Stimulated activated CD4-positive, alpha-beta T cell treated with anti-CD3 and anti-CD28 coated beads, Interleukin-15, amount 100 ng/mL, for 1 hour (primary cell): ENCODE data around the gene ECEL1.
A peak's percentile ranks its signal among the peaks of the same experiment; 100 is the strongest.
"Not testable (repeated sequence)": the region's sequence is repeated elsewhere in the genome, so short reads cannot be mapped to it uniquely, and the experiment has no call there.

Source experiments
- DNase-seq, 2 donors: peaks; one replicate each; pipeline ENCODE4 v3.0.0-alpha.2; 2020; ENCODE audit warnings: low read depth in 1 of 2, low spot score in 1 of 2

The ECEL1 gene

DNA sequence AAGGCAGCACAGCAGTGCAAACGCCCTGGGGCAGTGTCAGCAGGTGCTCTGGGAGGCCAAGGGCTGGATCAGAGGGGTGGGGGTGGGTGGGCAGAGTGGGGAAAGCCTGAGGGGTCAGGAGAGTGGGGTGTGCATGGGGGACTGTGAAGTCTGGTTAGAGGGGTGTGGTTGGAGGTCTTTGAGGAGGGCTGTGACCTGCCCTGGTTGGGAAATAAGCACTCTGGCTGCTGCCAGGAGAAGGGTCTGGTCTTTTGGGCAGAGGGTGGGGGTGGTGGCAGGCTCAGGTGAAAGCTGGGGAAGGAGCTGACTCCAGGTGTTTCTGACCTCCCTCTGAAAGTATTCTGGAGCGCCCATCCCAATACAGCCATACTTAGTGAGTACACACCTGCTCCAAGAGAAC is 27.5 kb downstream of the ECEL1 start:
- DNase-seq = no peak

GRCh38 chr2:232459419-232460035 is 28.1 kb downstream of the ECEL1 start:
- no peak for DNase-seq

DNA sequence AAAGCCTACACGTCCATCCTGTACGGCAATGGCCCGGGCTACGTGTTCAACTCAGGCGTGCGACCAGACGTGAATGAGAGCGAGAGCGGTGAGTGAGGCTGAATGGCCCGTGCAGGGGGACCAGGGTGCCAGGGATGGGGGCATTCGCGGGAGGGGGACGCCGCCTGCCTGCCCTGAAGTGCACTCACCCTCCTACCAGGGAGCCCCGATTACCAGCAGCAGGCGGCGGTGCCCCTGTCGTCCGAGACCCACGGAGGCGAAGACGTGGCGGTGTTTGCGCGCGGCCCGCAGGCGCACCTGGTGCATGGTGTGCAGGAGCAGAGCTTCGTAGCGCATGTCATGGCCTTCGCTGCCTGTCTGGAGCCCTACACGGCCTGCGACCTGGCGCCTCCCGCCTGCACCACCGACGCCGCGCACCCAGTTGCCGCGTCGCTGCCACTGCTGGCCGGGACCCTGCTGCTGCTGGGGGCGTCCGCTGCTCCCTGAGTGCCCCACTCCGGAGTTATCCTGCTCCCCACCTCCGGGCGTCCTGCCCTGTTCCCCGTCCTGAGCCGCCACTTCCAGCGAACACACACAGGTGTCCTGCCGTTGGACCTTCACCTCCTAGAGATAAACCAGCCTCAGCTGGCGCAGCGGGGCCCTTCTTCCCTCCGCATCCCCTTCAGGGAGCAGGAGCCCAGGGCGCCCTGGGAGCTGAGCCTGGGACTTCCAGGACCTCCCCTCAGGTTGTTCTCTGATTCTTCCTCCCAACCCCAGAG is 28.8 kb downstream of the ECEL1 start:
- DNase-seq = no peak

DNA sequence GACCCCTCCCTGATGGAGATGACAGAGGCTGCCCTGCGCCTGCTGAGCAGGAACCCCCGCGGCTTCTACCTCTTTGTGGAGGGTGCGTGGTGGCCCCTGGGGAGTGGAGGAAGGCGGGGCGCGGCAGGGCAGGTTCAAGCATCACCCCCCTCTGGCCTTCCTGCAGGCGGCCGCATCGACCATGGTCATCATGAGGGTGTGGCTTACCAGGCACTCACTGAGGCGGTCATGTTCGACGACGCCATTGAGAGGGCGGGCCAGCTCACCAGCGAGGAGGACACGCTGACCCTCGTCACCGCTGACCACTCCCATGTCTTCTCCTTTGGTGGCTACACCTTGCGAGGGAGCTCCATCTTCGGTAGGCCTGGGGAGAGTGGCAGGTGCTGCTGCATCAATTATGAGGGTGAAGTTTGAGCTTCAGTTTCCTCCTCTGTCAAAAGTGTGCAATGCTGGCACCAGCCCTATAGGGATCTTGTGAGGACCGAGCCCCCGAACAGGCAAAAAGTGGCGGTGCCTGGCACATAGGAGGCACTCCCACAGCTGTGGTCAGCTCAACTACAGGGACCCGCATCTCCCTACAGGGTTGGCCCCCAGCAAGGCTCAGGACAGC is 29.5 kb downstream of the ECEL1 start:
- no peak for DNase-seq

GRCh38 chr2:232457121-232458011 is 30.3 kb downstream of the ECEL1 start:
- no peak for DNase-seq

DNA sequence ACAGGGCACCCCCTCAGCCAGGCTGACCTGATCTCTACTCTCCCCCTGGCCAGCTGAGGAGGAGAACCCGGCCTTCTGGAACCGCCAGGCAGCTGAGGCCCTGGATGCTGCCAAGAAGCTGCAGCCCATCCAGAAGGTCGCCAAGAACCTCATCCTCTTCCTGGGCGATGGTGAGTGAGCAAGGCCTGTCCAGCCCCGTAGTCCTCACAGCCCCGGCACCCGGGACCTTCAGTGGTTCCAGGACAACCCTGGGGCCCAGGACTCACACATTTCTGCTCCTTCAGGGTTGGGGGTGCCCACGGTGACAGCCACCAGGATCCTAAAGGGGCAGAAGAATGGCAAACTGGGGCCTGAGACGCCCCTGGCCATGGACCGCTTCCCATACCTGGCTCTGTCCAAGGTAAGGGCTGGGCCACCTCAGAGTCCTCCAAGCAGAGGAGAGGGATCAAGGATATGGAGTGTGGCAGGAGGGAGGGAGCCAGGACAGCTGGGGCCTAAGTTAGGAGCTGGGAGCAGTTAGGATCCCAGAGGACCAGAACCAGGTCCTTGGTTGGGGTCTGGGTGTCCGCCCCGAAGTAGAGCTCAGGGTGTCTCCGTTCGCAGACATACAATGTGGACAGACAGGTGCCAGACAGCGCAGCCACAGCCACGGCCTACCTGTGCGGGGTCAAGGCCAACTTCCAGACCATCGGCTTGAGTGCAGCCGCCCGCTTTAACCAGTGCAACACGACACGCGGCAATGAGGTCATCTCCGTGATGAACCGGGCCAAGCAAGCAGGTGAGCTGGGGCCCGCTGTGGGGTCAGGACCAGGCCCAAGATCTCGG is 31.1 kb downstream of the ECEL1 start:
- DNase-seq = no peak

DNA sequence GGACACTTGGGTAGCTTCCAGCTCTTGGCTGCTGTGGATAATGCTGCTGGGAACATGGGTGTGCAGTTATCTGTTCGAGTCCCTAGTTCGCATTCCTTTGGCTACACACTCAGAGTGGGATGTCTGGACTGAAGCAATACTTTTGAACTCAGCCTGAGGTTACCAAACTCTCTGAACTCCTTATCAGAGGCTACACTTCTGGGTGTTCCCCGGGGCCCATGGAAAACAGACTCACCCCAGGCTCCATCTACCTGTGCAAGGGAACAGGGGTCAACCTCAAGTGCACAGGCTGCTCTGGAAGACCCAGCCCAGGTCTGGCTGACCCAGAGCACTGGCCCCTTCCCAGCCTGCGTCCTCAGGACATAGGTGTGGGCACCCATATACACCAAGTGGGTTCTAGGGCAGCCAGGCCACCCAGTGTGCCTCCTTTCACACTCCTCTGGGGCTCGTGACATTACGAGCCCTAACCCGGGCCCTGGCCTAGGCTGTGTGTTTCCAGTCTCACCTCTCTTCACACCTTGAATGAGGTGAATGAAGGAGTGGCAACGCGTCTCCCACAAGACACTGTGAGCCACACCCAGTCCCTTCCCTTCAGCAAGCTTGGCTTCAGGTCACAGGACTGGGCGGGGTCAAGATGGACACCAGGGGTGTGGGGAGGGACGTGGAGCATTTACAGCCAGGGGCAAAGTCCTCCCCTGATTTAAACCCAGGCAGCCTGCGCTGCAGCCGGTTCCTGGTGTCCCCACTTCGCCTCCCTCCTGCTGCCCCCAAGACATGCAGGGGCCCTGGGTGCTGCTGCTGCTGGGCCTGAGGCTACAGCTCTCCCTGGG is 32.0 kb downstream of the ECEL1 start, which contains the start of gene ALPI:
Gene ALPI (plus strand): TSS at position 728 of the 830 bp plus-strand sequence. CDS start 47 bp downstream, at position 775.
- no peak for DNase-seq

- no peak for DNase-seq
Observed at GRCh38 chr2:232454630-232455029, 33.0 kb downstream of the ECEL1 start.

- DNase-seq = not testable (repeated sequence)
Observed at GRCh38 chr2:232451645-232452044, 36.0 kb downstream of the ECEL1 start.

DNA sequence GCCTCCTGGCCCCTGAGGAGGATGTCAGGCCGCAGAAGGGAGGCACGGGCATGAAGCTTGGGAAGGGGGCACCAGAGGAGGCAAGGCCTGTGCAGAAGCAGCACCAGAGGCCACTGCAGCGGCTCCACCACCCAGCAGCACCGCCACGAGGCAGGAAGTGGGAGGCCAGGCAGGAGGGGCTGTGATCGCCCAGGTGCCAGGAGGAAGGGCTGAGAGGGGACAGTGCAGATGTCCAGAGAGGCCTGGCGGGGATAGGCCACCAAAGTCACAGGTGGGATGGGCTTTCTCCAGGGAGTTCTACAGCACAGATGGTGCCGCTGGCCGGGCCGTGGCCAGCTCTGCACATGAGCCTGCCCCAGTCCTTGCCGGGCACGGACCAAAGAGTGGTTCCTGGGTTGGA is 37.7 kb downstream of the ECEL1 start:
- DNase-seq = no peak

GRCh38 chr2:232448304-232448690 is 39.3 kb downstream of the ECEL1 start:
- no peak for DNase-seq

DNA sequence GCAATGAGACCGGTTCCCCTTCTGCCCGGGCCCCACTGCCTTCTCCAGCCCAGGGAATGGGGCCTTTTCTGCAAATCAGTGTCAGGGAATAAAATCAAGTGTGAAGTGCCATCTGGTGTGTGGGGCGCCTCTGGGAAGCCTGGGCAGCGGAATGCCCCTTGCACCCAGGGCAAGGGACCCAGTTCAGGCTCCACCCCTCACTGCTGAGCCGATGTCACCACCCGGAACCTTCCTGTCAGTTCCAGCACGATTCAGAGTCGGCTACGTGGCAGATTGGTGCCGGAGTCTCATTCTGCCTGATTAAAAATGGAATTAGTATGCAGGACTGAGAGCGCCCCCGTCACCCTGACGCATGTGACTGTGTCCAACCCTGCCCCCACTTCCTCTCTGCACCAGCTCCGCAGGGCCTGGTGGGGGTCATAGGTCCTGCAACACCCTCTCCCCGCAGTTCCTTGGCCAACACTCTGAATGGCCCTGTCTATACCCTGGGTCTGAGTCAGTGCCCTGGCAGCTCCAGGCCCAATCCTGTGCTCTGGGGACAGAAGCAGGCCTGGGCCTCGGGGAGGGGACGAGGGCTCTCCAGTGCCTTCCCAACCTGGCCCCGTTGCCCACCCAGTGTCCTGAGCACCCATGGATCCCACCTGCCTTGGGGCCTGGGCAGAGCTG is 39.9 kb downstream of the ECEL1 start:
- DNase-seq = no peak

GRCh38 chr2:232447091-232447620 is 40.5 kb downstream of the ECEL1 start:
- DNase-seq = no peak

DNA sequence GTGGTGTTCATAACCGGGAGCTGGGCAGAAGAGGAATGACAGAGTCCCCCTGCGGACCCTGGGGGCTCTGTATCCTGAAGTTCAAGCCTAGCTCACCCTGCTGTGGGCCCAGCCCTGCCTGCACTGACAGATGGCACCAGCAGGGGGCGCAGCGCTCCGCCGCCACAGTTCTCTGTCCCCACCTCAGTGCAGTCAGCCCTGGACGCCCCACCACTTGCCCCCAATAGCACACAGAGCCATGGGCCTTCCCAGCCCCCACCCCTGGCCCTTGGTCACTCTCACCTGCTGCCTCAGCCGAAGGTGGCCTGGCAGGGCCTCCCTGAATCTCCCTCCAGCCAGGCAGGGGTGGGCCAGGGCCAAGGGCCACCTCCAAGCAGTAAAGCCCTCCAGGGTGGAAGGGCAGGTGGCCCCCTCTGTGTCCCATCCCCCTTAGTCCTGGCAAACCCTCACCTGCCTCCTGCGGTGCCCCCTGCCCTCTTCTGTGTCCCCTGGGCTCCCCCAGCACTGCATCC is 41.3 kb downstream of the ECEL1 start:
- DNase-seq = not testable (repeated sequence)

DNA sequence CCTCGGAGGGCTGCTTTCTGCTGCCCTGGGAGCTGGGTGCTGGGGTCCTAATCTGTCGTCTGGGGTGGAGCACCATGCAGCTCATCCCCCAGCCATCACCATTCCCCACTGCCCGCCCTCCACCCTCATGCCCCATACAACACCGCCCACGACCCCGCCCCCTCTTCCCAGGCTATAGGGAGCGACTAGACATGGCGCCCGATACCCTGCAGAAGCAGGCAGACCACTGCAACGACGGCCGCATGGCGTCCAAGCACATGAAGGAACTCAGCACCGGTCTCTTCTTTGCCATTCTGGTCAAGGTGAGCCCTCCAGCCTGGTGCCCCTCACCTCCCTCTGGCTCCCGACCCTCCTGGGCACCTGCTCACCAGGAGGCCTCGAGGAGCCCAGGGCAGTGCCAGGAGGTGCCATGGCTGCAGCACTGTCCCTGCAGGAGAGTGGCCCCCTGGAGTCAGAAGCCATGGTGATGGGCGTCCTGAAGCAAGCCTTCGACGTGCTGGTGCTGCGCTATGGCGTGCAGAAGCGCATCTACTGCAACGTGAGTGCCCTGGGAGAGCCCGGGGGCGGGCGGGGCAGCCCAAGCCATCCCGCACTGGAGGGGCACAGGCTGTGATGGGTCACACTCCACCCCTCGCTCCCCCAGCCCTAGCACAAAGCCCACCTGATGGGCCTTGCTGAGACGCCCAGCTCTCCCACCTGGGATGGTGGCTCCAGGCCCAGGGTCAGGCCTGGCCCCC is 42.3 kb downstream of the ECEL1 start:
- not testable (repeated sequence) for DNase-seq

- peak in 1 of 2 donors; percentile 52 for DNase-seq
Observed at GRCh38 chr2:232444409-232445148, 43.1 kb downstream of the ECEL1 start.
